Fibroblast of lung (primary cell): ENCODE results near the gene ADGRG3.

Experiments
- CTCF ChIP-seq, 2 donors: IDR thresholded peaks in 1 of 2; conservative IDR thresholded peaks in 1 of 2; 1 replicate in 1 of 2; 2 replicates in 1 of 2; pipeline ENCODE4 v1.5.1; 2011 to 2012; ENCODE audit warnings: low read length in 2 of 2, control low read depth in 1 of 2, inconsistent platforms in 1 of 2, low read depth in 1 of 2, mild to moderate bottlenecking in 1 of 2
- EZH2 ChIP-seq: IDR thresholded peaks from 2 replicates; pipeline ENCODE4 v1.5.1; 2012; ENCODE audit warnings: low read length, control low read depth, mild to moderate bottlenecking; ENCODE audit errors: missing control alignments

DNA sequence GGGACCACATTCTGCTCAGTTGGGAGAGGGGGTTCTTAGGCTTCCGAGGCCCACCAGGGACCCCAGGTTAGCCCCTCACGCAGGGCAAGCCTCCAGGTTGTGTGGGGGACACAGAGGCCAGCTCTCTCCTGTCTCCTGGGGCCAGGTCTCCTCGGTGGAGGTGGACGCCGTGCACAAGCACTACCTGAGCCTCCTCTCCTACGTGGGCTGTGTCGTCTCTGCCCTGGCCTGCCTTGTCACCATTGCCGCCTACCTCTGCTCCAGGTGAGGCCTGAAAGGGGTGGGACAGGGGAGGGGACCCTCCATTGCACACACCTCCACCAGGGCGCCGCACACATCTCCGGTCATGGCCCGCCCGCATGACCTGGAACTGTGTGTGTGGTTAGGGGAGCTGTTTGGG lies 10.9 kb upstream of the ADGRG3 start:
- TF ChIP-seq CTCF (conservative IDR thresholded peaks at IDR 0.05 in 1 of 2, IDR thresholded peaks at IDR 0.05 in 1 of 2; ENCODE audit: low read depth in 1 of 2, low read length in 2 of 2) (no peak), EZH2 (no peak)
